HepG2 (cell line): ENCODE measurements around the gene ZNF280A. TPM values are rescaled to one million over a fixed set of nuclear protein-coding genes. Genes with fewer than 3 reads are reported as not detected.
"Not testable (repeated sequence)": the region's sequence is repeated elsewhere in the genome, so short reads cannot be mapped to it uniquely, and the experiment has no call there.

Experiments
- ATAC-seq: fragments of 200-7000 bp; cut with Tn5 transposase; 3 replicates; pipeline ENCODE4 v1.9.1; 2020; ENCODE audit warnings: mild to moderate bottlenecking, moderate library complexity
- BruUV-seq: library from RNA; stranded (reverse); fragments of 400-500 nt; replicated peaks from 2 replicates; lab custom pipeline; 2021; lab: Mats Ljungman, UMichigan
- CTCF ChIA-PET: fragments of 300-600 bp; formaldehyde crosslinking; extraction: SDS; loops from one replicate; lab custom pipeline; 2021; ENCODE audit warnings: low total read pairs, inconsistent platforms, low intra/inter-chr PET ratio; lab: Yijun Ruan, JAX
- POLR2A ChIA-PET: fragments of 350-600 bp; sonication (Branson Sonifier 250); formaldehyde crosslinking; loops from one replicate; lab custom pipeline; 2020; ENCODE audit warnings: antibody characterized with exemption, inconsistent platforms; lab: Yijun Ruan, JAX
- DNase-seq: peaks from one replicate; pipeline ENCODE4 v3.0.0-alpha.2; 2015; ENCODE audit warnings: low spot score
- FAIRE-seq: peaks from 3 replicates; lab custom pipeline; 2011; peaks lifted over from hg19 to GRCh38; lab: Jason Lieb, UNC
- H2AFZ ChIP-seq: one replicate; pipeline ENCODE4 v1.6.1; 2011; ENCODE audit warnings: low read length, inconsistent platforms
- H3K27ac ChIP-seq: fragments of 300-600 bp; 3 replicates; pipeline ENCODE4 v1.8.0; 2011; ENCODE audit warnings: mixed run types, mild to moderate bottlenecking, mixed read lengths, low read length, inconsistent platforms; ENCODE audit not compliant: insufficient read depth; ENCODE audit errors: extremely low read length
- H3K27me3 ChIP-seq, 2 experiments: fragments of 200-600 bp in 1 of 2; 2 replicates in 1 of 2; 3 replicates in 1 of 2; pipeline versions ENCODE4 v1.6.0 to v1.8.0; 2011; ENCODE audit warnings: low read length in 2 of 2, mild to moderate bottlenecking in 2 of 2, moderate library complexity in 2 of 2, inconsistent platforms in 1 of 2; ENCODE audit not compliant: insufficient read depth in 2 of 2, control insufficient read depth in 1 of 2
- H3K36me3 ChIP-seq, 2 experiments: fragments of 200-600 bp in 1 of 2; replicated peaks in 1 of 2; 2 replicates in 1 of 2; 3 replicates in 1 of 2; pipeline versions ENCODE4 v1.5.1 to v1.8.0; 2011; ENCODE audit warnings: low read length in 2 of 2, inconsistent platforms in 1 of 2; ENCODE audit not compliant: insufficient read depth in 2 of 2, control insufficient read depth in 1 of 2
- H3K4me1 ChIP-seq: 2 replicates; pipeline ENCODE4 v1.5.1; 2012; ENCODE audit warnings: low read length, inconsistent platforms; ENCODE audit not compliant: insufficient read depth
- H3K4me2 ChIP-seq: 2 replicates; pipeline ENCODE4 v1.6.0; 2011; ENCODE audit warnings: low read depth, low read length, inconsistent platforms
- H3K4me3 ChIP-seq, 3 experiments: fragments of 200-600 bp in 1 of 3; sonication (generic), shearing (Covaris generic) in 1 of 3; replicated peaks in 1 of 3; 2 replicates each; pipeline ENCODE4 v1.5.1; 2011 to 2016; ENCODE audit warnings: low read length in 3 of 3, inconsistent platforms in 2 of 3, low read depth in 2 of 3, mild to moderate bottlenecking in 2 of 3, control low read depth in 1 of 3, mixed read lengths in 1 of 3; ENCODE audit not compliant: insufficient read depth in 1 of 3
- H3K79me2 ChIP-seq: one replicate; pipeline ENCODE4 v1.6.1; 2011; ENCODE audit warnings: low read length, inconsistent platforms; ENCODE audit not compliant: insufficient read depth
- H3K9ac ChIP-seq: 2 replicates; pipeline ENCODE4 v1.6.0; 2011; ENCODE audit warnings: mild to moderate bottlenecking, low read depth, low read length, inconsistent platforms; ENCODE audit not compliant: insufficient read depth
- H3K9me3 ChIP-seq: 2 replicates; pipeline ENCODE4 v1.5.1; 2012; ENCODE audit warnings: mild to moderate bottlenecking, low read length
- H4K20me1 ChIP-seq: 2 replicates; pipeline ENCODE4 v1.6.0; 2011; ENCODE audit warnings: inconsistent platforms, mild to moderate bottlenecking, low read length, moderate library complexity; ENCODE audit not compliant: insufficient read depth
- CAMTA2 ChIP-seq: sonication (generic); formaldehyde crosslinking; IDR thresholded peaks from 2 replicates; pipeline ENCODE4 v1.4.0; 2020; ENCODE audit warnings: mild to moderate bottlenecking, missing genetic modification reagents, borderline replicate concordance
- GRHL1 ChIP-seq: sonication (generic); formaldehyde crosslinking; conservative IDR thresholded peaks from 2 replicates; pipeline ENCODE4 v1.8.0; 2022; ENCODE audit warnings: missing genetic modification reagents
- KLF15 ChIP-seq: sonication (generic); formaldehyde crosslinking; IDR thresholded peaks from 2 replicates; pipeline ENCODE4 v1.8.1; 2023; ENCODE audit warnings: borderline replicate concordance, mild to moderate bottlenecking, inconsistent platforms, missing genetic modification reagents, mixed read lengths
- PRPF4 ChIP-seq: fragments of 200-400 bp; formaldehyde crosslinking; IDR thresholded peaks from 2 replicates; pipeline ENCODE4 v1.6.1; 2016; ENCODE audit warnings: low read length, low read depth; ENCODE audit not compliant: poor library complexity, severe bottlenecking
- RFX3 ChIP-seq: IDR thresholded peaks from 2 replicates; pipeline ENCODE4 v1.6.1; 2016; ENCODE audit warnings: missing biosample characterization, missing genetic modification reagents
- TBL1XR1 ChIP-seq: fragments of 150-350 bp; IDR thresholded peaks from 2 replicates; pipeline ENCODE4 v1.6.1; 2014; ENCODE audit warnings: borderline replicate concordance, low read length; ENCODE audit not compliant: partially characterized antibody
- WGBS: methylation state at CpG from one replicate; pipeline ENCODE4 v1.1.6; 2017; ENCODE audit warnings: low lambda C conversion rate; 5-methylcytosine and 5-hydroxymethylcytosine counted together
- in situ Hi-C: cut with HindIII; loops from 2 replicates; pipeline ENCODE4 v1.10.0; 2017; ENCODE audit warnings: low pct_unique_long_range_greater_than_20kb; ENCODE audit not compliant: extremely low pct_ligation_motif_present
- intact Hi-C: fragments of 100-400 bp; cut with micrococcal nuclease; formaldehyde crosslinking; loops from one replicate; pipeline ENCODE4 v1.10.0; 2022; ENCODE audit not compliant: unreplicated experiment
- polyA plus RNA-seq, 8 experiments: library from polyadenylated mRNA; depleted of rRNA in 3 of 8; stranded (reverse) in 7 of 8; unstranded in 1 of 8; fragments of >200 nt; fragmentation: Illumina TruSeq in 4 of 8; extraction: Trizol in 4 of 8; gene quantifications; 2 replicates each; pipeline versions ENCODE4 v1.2.1 to v1.2.3, GENCODE V29; 2011 to 2016; ENCODE audit warnings: low read depth in 4 of 8, missing spikeins in 1 of 8, mixed read lengths in 1 of 8; ENCODE audit not compliant: insufficient read depth in 1 of 8
- total RNA-seq, 5 experiments: library from RNA; depleted of rRNA; stranded (reverse); fragments of >200 nt; fragmentation: Illumina TruSeq; extraction: Trizol; gene quantifications; 2 replicates each; pipeline ENCODE4 v1.2.3, GENCODE V29; 2016; ENCODE audit warnings: low read depth in 1 of 5
- TF ChIP-seq, protein P1 (sequence below): sonication (generic); formaldehyde crosslinking; IDR thresholded peaks from 2 replicates; pipeline ENCODE4 v1.4.0; 2020; ENCODE audit warnings: missing genetic modification reagents
- TF ChIP-seq, protein P2 (sequence below): sonication (generic); formaldehyde crosslinking; IDR thresholded peaks from 2 replicates; pipeline ENCODE4 v1.4.0; 2020; ENCODE audit warnings: missing genetic modification reagents

ZNF280A gene
- total and polyA plus RNA-seq, 2 of the 13 experiments (the other 11 are each of a cell fraction or from before 2014, with no cell fraction given): 1.4 to 2.9 TPM

DNA sequence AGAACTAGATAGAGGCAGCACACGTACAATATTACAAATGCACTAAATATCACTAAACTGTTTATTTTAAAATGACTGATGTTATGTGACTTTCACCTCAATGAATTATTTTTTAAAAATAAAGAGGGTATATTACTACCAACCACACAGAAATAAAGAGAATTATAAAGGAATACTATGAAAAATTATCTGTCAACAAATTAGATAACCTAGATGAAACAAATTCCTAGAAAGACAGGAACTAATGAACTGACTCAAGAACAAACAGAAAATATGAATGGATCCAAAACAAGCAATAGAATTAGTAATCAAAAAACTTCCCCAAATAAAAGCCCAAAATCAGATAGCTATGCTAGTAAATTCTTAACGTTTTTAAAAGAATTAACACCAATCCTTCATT is 21.8 kb downstream of the ZNF280A start (continued):
- no peak for TF ChIP-seq KLF15
- TF ChIP-seq, protein P1, sequence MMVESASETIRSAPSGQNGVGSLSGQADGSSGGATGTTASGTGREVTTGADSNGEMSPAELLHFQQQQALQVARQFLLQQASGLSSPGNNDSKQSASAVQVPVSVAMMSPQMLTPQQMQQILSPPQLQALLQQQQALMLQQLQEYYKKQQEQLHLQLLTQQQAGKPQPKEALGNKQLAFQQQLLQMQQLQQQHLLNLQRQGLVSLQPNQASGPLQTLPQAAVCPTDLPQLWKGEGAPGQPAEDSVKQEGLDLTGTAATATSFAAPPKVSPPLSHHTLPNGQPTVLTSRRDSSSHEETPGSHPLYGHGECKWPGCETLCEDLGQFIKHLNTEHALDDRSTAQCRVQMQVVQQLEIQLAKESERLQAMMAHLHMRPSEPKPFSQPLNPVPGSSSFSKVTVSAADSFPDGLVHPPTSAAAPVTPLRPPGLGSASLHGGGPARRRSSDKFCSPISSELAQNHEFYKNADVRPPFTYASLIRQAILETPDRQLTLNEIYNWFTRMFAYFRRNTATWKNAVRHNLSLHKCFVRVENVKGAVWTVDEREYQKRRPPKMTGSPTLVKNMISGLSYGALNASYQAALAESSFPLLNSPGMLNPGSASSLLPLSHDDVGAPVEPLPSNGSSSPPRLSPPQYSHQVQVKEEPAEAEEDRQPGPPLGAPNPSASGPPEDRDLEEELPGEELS (CRISPR knock-in tag): no peak
- TF ChIP-seq GRHL1 (CRISPR knock-in tag): no peak
- no peak for TF ChIP-seq CAMTA2
- TF ChIP-seq PRPF4: no peak
- no peak for TF ChIP-seq RFX3 (CRISPR knock-in tag)
- TF ChIP-seq, protein P2, sequence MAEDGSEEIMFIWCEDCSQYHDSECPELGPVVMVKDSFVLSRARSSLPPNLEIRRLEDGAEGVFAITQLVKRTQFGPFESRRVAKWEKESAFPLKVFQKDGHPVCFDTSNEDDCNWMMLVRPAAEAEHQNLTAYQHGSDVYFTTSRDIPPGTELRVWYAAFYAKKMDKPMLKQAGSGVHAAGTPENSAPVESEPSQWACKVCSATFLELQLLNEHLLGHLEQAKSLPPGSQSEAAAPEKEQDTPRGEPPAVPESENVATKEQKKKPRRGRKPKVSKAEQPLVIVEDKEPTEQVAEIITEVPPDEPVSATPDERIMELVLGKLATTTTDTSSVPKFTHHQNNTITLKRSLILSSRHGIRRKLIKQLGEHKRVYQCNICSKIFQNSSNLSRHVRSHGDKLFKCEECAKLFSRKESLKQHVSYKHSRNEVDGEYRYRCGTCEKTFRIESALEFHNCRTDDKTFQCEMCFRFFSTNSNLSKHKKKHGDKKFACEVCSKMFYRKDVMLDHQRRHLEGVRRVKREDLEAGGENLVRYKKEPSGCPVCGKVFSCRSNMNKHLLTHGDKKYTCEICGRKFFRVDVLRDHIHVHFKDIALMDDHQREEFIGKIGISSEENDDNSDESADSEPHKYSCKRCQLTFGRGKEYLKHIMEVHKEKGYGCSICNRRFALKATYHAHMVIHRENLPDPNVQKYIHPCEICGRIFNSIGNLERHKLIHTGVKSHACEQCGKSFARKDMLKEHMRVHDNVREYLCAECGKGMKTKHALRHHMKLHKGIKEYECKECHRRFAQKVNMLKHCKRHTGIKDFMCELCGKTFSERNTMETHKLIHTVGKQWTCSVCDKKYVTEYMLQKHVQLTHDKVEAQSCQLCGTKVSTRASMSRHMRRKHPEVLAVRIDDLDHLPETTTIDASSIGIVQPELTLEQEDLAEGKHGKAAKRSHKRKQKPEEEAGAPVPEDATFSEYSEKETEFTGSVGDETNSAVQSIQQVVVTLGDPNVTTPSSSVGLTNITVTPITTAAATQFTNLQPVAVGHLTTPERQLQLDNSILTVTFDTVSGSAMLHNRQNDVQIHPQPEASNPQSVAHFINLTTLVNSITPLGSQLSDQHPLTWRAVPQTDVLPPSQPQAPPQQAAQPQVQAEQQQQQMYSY (CRISPR knock-in tag): no peak
- TF ChIP-seq TBL1XR1: no peak

GRCh38 chr22:22491589-22491988 is 28.5 kb downstream of the ZNF280A start:
- H3K9ac ChIP-seq, H3K4me1 ChIP-seq, BruUV-seq, H4K20me1 ChIP-seq, H2AFZ ChIP-seq, DNase-seq, POLR2A ChIA-PET, ATAC-seq, H3K4me2 ChIP-seq, FAIRE-seq, intact Hi-C loops, H3K27ac ChIP-seq, H3K27me3 ChIP-seq, H3K79me2 ChIP-seq, CTCF ChIA-PET, H3K4me3 ChIP-seq, H3K9me3 ChIP-seq, in situ Hi-C loops: not testable (repeated sequence)
- WGBS: 100% methylated on average over 3 of the region's 3 CpGs
- H3K36me3 ChIP-seq: peaks cover 6 to 57% of the 10 kb centered on the region in 2 experiments; a peak in 4 of 5 replicates
